Hepatocyte (in vitro differentiated cells): Measurements from ENCODE around the gene DOK5.

Experiments used
- CTCF ChIP-seq: fragments of 200-600 bp; sonication (generic); IDR thresholded peaks from 2 replicates; pipeline ENCODE4 v1.5.1; 2016; ENCODE audit warnings: antibody characterized with exemption, mild to moderate bottlenecking; ENCODE audit not compliant: poor library complexity
- EZH2 ChIP-seq: fragments of 200-600 bp; sonication (generic); IDR thresholded peaks from 2 replicates; pipeline ENCODE4 v1.6.1; 2016; ENCODE audit warnings: antibody characterized with exemption, mild to moderate bottlenecking, borderline replicate concordance
- EZH2phosphoT487 ChIP-seq: fragments of 200-600 bp; sonication (generic); IDR thresholded peaks from one replicate; pipeline ENCODE4 v1.6.1; 2018; ENCODE audit warnings: antibody characterized with exemption, mild to moderate bottlenecking, low read depth, moderate library complexity; ENCODE audit not compliant: unreplicated experiment, severe bottlenecking

GRCh38 chr20:54622333-54623295, 147.2 kb downstream of the DOK5 start:
- TF ChIP-seq CTCF (no peak), EZH2 (no peak), EZH2phosphoT487 (no peak)
